ENCODE data around the gene ZBTB21. TPM values are rescaled to one million over a fixed set of nuclear protein-coding genes. Genes with fewer than 3 reads are reported as not detected.
"Not testable (repeated sequence)": the region's sequence is repeated elsewhere in the genome, so short reads cannot be mapped to it uniquely, and the experiment has no call there.

Gene ZBTB21
- total and polyA plus RNA-seq, 4 donors: 7.3 to 14.6 (median 10.4) TPM

DNA sequence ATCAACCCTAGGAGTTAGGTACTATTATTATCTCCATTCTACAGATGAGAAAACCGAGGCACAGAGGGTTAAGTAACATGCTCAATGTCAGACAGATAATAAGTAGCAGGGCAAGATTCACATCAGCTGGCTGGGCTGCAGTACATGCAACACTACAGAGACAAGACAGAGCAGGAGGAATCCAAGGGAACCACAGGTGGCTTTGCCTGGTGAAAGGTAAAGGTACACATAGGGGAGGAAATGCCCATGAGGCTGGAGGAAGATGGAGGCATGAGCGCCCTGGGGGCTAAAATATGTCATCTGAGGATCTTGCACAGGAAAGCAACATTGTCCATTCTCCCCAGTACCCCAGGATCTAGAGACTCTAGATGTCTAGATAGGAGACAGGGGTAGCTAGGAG lies 8.4 kb downstream of the ZBTB21 start:
- no peaks in the 10 kb centered on the region for H3K9me3 ChIP-seq (ENCODE audit: control insufficient read depth, insufficient read depth, low read length)
- no CpG with 5 or more reads among the region's 2 CpGs for WGBS (ENCODE audit: insufficient coverage)
- H3K4me3 ChIP-seq (ENCODE audit: low read depth, low read length): no peak overlapping the region
- no peaks in the 10 kb centered on the region for H3K4me1 ChIP-seq (ENCODE audit: control insufficient read depth, insufficient read depth, low read length)
- H3K27me3 ChIP-seq (ENCODE audit: control insufficient read depth, insufficient read depth, low read length): no peaks in the 10 kb centered on the region
- no peak overlapping the region for H3K27ac ChIP-seq (ENCODE audit: low read depth, low read length)
- DNase-seq (ENCODE audit: low read depth in 4 of 6, low spot score in 6 of 6): no peak
- peaks cover 8% of the 10 kb centered on the region for H3K36me3 ChIP-seq (ENCODE audit: control insufficient read depth, insufficient read depth, low read length)

DNA sequence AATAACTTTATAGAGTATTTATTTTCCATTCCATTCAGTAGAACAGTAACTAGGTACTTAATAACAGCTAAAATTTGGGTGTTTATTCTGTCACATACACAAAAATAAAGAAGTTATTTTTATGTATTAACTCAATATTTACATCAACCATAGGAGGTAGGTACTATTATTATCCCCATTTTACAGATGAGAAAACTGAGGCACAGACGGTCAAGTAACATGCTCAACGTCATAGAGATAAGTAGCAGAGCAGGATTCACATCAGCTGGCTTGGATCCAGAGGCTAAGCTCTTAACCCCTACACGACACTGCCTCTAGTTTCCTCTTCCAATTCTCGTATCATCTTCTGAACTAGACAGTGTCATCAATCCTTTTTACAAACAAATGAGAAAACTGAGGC lies 9.3 kb downstream of the ZBTB21 start:
- Histone ChIP-seq H3K4me1 (ENCODE audit: control insufficient read depth, insufficient read depth, low read length) (no peaks in the 10 kb centered on the region), H3K36me3 (ENCODE audit: control insufficient read depth, insufficient read depth, low read length) (peaks cover 8% of the 10 kb centered on the region), H3K4me3 (ENCODE audit: low read depth, low read length) (no peak overlapping the region), H3K27ac (ENCODE audit: low read depth, low read length) (no peak overlapping the region), H3K27me3 (ENCODE audit: control insufficient read depth, insufficient read depth, low read length) (no peaks in the 10 kb centered on the region), H3K9me3 (ENCODE audit: control insufficient read depth, insufficient read depth, low read length) (peaks cover under 1% of the 10 kb centered on the region)
- WGBS (ENCODE audit: insufficient coverage): no CpG with 5 or more reads among the region's 4 CpGs
- no peak for DNase-seq (ENCODE audit: low read depth in 4 of 6, low spot score in 6 of 6)

DNA sequence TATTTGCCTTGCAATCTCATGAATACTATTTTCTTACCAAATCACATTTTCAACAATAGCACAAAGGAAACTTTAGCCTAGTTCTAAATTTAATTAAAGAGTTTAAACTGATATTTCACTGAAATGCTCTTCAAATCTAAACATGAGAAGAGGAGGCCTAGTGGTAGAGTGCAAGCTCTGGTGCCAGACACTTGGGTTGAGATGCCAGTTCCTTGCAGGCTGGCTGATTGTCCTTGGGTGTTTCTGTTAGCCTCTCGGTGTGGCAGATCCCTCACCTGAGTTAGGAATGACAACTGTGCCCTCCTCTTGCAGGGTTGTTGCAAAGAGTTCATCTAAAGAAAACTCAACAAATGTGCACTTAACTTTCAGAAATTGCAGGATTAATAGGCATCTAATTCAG lies 12.5 kb downstream of the ZBTB21 start:
- WGBS (ENCODE audit: insufficient coverage): 89% methylated on average over 1 of the region's 1 CpG
- H3K4me3 ChIP-seq (ENCODE audit: low read depth, low read length): no peak overlapping the region
- no peaks in the 10 kb centered on the region for H3K27me3 ChIP-seq (ENCODE audit: control insufficient read depth, insufficient read depth, low read length)
- no peaks in the 10 kb centered on the region for H3K4me1 ChIP-seq (ENCODE audit: control insufficient read depth, insufficient read depth, low read length)
- no peak for DNase-seq (ENCODE audit: low read depth in 4 of 6, low spot score in 6 of 6)
- peaks cover 11% of the 10 kb centered on the region for H3K36me3 ChIP-seq (ENCODE audit: control insufficient read depth, insufficient read depth, low read length)
- H3K9me3 ChIP-seq (ENCODE audit: control insufficient read depth, insufficient read depth, low read length): peaks cover 5% of the 10 kb centered on the region
- H3K27ac ChIP-seq (ENCODE audit: low read depth, low read length): no peak overlapping the region

DNA sequence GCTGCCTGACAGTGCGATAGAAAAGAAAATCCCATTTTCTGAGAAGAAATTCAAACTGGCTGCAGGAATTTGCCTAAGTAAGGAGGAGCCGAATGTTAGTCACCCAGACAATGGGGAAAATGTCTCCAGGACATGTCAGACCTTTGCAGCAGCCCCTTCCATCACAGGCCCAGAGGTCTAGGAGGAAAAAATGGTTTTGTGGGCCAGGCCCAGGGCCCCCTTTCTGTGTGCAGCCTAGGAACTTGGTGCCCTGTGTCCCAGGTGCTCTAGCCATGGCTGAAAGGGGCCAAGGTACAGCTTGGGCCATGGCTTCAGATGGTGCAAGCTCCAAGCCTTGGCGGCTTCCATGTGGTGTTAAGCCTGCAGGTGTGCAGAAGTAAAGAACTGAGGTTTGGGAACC lies 14.6 kb downstream of the ZBTB21 start:
- WGBS (ENCODE audit: insufficient coverage): 100% methylated on average over 2 of the region's 3 CpGs
- Histone ChIP-seq H3K4me1 (ENCODE audit: control insufficient read depth, insufficient read depth, low read length) (no peaks in the 10 kb centered on the region), H3K27ac (ENCODE audit: low read depth, low read length) (no peak overlapping the region), H3K27me3 (ENCODE audit: control insufficient read depth, insufficient read depth, low read length) (no peaks in the 10 kb centered on the region), H3K9me3 (ENCODE audit: control insufficient read depth, insufficient read depth, low read length) (peaks cover 5% of the 10 kb centered on the region), H3K36me3 (ENCODE audit: control insufficient read depth, insufficient read depth, low read length) (peaks cover 23% of the 10 kb centered on the region), H3K4me3 (ENCODE audit: low read depth, low read length) (no peak overlapping the region)
- DNase-seq (ENCODE audit: low read depth in 4 of 6, low spot score in 6 of 6): no peak

DNA sequence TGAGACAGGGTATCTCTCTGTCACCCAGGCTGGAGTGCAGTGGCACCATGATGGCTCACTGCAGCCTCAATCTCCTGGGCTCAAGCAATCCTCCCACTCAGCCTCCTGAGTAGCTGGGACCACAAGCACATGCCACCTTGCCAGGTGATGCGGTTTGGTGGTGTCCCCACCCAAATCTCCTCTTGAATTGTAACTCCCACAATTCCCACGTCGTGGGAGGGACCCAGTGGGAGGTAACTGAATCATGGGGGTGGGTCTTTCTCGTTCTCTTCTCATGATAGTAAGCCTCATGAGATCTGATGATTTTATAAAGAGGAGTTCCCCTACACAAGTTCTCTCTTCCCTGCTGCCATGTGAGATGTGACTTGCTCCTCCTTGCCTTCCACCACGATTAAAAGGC lies 15.5 kb downstream of the ZBTB21 start:
- not testable (repeated sequence) for DNase-seq (ENCODE audit: low read depth in 4 of 6, low spot score in 6 of 6); H3K9me3 ChIP-seq (ENCODE audit: control insufficient read depth, insufficient read depth, low read length); H3K4me3 ChIP-seq (ENCODE audit: low read depth, low read length); H3K27me3 ChIP-seq (ENCODE audit: control insufficient read depth, insufficient read depth, low read length); H3K4me1 ChIP-seq (ENCODE audit: control insufficient read depth, insufficient read depth, low read length); H3K27ac ChIP-seq (ENCODE audit: low read depth, low read length)
- no CpG with 5 or more reads among the region's 5 CpGs for WGBS (ENCODE audit: insufficient coverage)
- H3K36me3 ChIP-seq (ENCODE audit: control insufficient read depth, insufficient read depth, low read length): peaks cover 20% of the 10 kb centered on the region

DNA sequence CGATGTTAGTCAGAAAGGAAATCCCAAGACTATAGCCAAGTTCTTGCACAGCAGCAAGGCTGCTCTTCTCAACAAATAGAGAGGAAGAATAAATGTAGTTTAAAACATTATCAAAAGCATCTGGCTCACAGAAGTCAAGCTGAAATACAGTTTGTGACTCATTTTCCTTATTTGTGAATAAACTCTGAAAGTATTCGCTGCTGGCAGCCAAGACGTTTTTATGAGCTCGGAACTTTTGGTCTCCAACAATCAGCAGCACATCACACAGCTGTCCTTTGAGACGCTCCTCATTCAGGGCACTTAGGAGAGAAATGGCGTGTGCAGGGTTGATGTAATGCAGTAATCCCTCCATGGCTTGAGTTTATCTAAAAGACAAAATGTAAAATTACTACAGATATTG lies 16.4 kb downstream of the ZBTB21 start:
- H3K36me3 ChIP-seq (ENCODE audit: control insufficient read depth, insufficient read depth, low read length): peaks cover 19% of the 10 kb centered on the region
- 100% methylated on average over 1 of the region's 6 CpGs for WGBS (ENCODE audit: insufficient coverage)
- no peak for DNase-seq (ENCODE audit: low read depth in 4 of 6, low spot score in 6 of 6)

DNA sequence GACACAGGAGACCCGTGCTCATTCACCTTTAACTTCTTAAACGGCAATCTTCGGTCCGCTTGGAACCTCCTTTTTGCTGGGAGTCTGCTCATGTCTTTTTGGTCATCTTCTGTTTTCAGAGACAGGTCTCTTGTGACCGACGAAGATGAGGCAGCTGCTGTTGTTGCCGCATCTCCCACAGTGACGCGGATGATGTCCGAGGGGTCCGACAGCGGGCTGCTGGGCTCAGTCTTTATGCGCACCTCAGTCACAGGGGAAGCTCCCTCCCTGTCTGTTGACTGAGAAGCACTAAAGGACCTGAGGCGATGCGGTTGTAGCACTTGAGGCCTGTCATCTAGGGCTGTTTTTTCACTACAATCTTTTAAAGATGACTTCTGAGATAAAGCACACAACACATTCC lies 17.6 kb downstream of the ZBTB21 start:
- no peak for DNase-seq (ENCODE audit: low read depth in 4 of 6, low spot score in 6 of 6)
- WGBS (ENCODE audit: insufficient coverage): 97% methylated on average over 15 of the region's 15 CpGs
- Histone ChIP-seq H3K9me3 (ENCODE audit: control insufficient read depth, insufficient read depth, low read length) (peaks cover 5% of the 10 kb centered on the region), H3K27me3 (ENCODE audit: control insufficient read depth, insufficient read depth, low read length) (no peaks in the 10 kb centered on the region), H3K4me1 (ENCODE audit: control insufficient read depth, insufficient read depth, low read length) (no peaks in the 10 kb centered on the region), H3K4me3 (ENCODE audit: low read depth, low read length) (no peak overlapping the region), H3K36me3 (ENCODE audit: control insufficient read depth, insufficient read depth, low read length) (peaks cover 19% of the 10 kb centered on the region), H3K27ac (ENCODE audit: low read depth, low read length) (no peak overlapping the region)

More for the DNA sequence above, 16.4 kb downstream of the ZBTB21 start:
- Histone ChIP-seq H3K4me1 (ENCODE audit: control insufficient read depth, insufficient read depth, low read length) (no peaks in the 10 kb centered on the region), H3K9me3 (ENCODE audit: control insufficient read depth, insufficient read depth, low read length) (peaks cover 5% of the 10 kb centered on the region), H3K4me3 (ENCODE audit: low read depth, low read length) (no peak overlapping the region), H3K27me3 (ENCODE audit: control insufficient read depth, insufficient read depth, low read length) (no peaks in the 10 kb centered on the region), H3K27ac (ENCODE audit: low read depth, low read length) (no peak overlapping the region)

DNA sequence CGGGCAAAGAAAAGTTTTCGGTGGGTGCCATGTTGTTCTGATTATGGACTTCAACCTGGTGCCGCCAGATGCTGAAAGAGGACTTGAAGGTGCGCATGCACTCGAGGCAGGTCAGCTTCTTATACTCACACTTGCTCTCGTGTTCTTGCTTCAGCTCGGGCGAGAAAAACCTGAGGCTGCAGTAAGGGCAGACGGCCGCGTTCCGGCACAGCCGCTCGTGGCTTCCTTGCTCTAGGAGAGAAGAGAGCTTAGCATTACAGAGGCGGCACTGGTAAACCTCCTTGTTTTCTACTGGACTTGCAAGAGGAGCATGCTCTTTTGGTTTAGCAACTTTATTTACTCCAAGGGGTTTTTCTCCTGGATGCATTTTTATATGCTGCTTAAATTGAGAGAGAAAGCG lies 18.5 kb downstream of the ZBTB21 start:
- Histone ChIP-seq H3K27ac (ENCODE audit: low read depth, low read length) (no peak overlapping the region), H3K36me3 (ENCODE audit: control insufficient read depth, insufficient read depth, low read length) (peaks cover 19% of the 10 kb centered on the region), H3K27me3 (ENCODE audit: control insufficient read depth, insufficient read depth, low read length) (no peaks in the 10 kb centered on the region), H3K4me3 (ENCODE audit: low read depth, low read length) (no peak overlapping the region), H3K9me3 (ENCODE audit: control insufficient read depth, insufficient read depth, low read length) (peaks cover 5% of the 10 kb centered on the region), H3K4me1 (ENCODE audit: control insufficient read depth, insufficient read depth, low read length) (no peaks in the 10 kb centered on the region)
- 100% methylated on average over 8 of the region's 16 CpGs for WGBS (ENCODE audit: insufficient coverage)
- DNase-seq (ENCODE audit: low read depth in 4 of 6, low spot score in 6 of 6): no peak

DNA sequence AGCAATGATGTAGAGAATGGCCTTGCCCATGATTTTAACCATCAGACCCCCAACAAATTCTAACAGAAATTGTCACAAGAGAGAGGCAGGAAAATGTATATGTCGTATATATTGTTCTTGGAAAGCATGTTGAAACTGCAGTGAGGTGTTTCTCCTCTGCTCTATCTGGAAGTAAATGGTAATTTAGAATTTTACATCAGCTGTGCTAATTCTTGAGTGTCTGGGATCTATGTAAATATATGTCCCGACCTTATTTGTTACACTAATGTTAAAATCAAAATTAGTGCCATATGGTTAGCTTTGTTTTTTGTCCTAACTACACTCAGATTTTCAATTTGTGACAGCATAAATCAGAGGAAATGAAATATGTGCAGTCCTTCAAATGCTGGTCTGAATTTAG lies 20.5 kb downstream of the ZBTB21 start:
- no peaks in the 10 kb centered on the region for H3K4me1 ChIP-seq (ENCODE audit: control insufficient read depth, insufficient read depth, low read length)

DNA sequence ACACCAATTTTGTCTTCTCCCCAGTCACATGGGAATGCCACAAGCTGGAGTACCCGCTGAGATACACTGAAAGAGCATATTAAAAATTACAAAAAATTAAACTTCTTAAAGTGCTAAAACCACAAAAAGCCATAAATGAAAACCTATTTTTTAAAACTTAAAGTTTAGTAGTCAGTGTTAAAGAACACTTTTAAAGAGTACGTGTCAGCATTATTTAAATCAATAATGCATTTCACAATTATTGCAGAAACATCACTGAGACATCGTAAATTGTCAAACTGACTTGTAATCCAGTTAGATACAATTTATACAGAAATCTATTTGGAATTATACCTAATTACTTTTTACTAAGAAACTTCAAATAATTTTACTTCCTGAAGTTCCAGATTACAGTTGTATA lies 22.9 kb downstream of the ZBTB21 start:
- Histone ChIP-seq H3K27ac (ENCODE audit: low read depth, low read length) (no peak overlapping the region), H3K9me3 (ENCODE audit: control insufficient read depth, insufficient read depth, low read length) (no peaks in the 10 kb centered on the region), H3K36me3 (ENCODE audit: control insufficient read depth, insufficient read depth, low read length) (peaks cover 13% of the 10 kb centered on the region), H3K4me1 (ENCODE audit: control insufficient read depth, insufficient read depth, low read length) (no peaks in the 10 kb centered on the region), H3K27me3 (ENCODE audit: control insufficient read depth, insufficient read depth, low read length) (no peaks in the 10 kb centered on the region), H3K4me3 (ENCODE audit: low read depth, low read length) (no peak overlapping the region)
- no CpG with 5 or more reads among the region's 3 CpGs for WGBS (ENCODE audit: insufficient coverage)
- DNase-seq (ENCODE audit: low read depth in 4 of 6, low spot score in 6 of 6): no peak

More for the DNA sequence above, 20.5 kb downstream of the ZBTB21 start:
- WGBS (ENCODE audit: insufficient coverage): no CpG with 5 or more reads among the region's 2 CpGs
- no peaks in the 10 kb centered on the region for H3K9me3 ChIP-seq (ENCODE audit: control insufficient read depth, insufficient read depth, low read length)
- no peak for DNase-seq (ENCODE audit: low read depth in 4 of 6, low spot score in 6 of 6)
- H3K27ac ChIP-seq (ENCODE audit: low read depth, low read length): no peak overlapping the region
- peaks cover 19% of the 10 kb centered on the region for H3K36me3 ChIP-seq (ENCODE audit: control insufficient read depth, insufficient read depth, low read length)
- no peak overlapping the region for H3K4me3 ChIP-seq (ENCODE audit: low read depth, low read length)
- no peaks in the 10 kb centered on the region for H3K27me3 ChIP-seq (ENCODE audit: control insufficient read depth, insufficient read depth, low read length)
